Measurements from ENCODE around the gene UTP15. TPM values are rescaled to one million over a fixed set of nuclear protein-coding genes. Genes with fewer than 3 reads are reported as not detected.

The UTP15 gene
- total RNA-seq, 1 experiment from 2014 or later, result 27.6 TPM

DNA sequence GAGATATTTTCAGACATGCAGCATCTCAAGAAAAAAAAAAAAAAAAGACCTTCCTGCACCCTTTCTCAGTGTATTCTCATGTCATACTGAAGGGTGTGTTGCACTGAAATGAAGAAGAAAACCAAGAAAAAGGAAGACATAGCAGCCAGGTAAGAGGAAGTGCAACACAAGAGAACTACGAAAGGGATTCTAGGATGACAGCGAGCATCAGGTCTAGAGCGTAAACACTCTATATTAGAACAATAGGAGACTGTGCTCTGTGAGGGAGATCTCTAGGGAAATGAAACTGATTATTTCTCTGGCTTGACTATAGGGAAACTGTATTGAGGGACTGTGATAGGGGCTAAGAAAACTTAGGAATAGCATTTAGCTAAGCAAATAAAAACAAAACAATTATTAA lies 37.3 kb upstream of the UTP15 start:
- BruUV-seq (replicated peaks), result no TSS peak
- no peak for DNase-seq
- Histone ChIP-seq H3K9ac (ENCODE audit: low read length) (no peak overlapping the region), H3K79me2 (ENCODE audit: low read length) (no peaks in the 10 kb centered on the region), H3K4me2 (ENCODE audit: low read length) (no peak overlapping the region), H3K9me3 (ENCODE audit: low read length) (no peaks in the 10 kb centered on the region), H3K9me2 (replicated peaks; ENCODE audit: low read length) (no peaks in the 10 kb centered on the region), H3K27ac (ENCODE audit: low read length) (no peak overlapping the region), H3F3A (ENCODE audit: low read length, unreplicated experiment) (no peaks in the 10 kb centered on the region), H3K27me3 (ENCODE audit: low read length) (no peaks in the 10 kb centered on the region), H2AFZ (ENCODE audit: low read length) (no peak overlapping the region), H3K4me1 (ENCODE audit: insufficient read depth, low read length) (no peaks in the 10 kb centered on the region), H3K4me3 (ENCODE audit: low read length) (no peak overlapping the region), H3K36me3 (ENCODE audit: low read depth, low read length) (no peaks in the 10 kb centered on the region), H4K20me1 (ENCODE audit: low read length) (no peaks in the 10 kb centered on the region)
- CTCF ChIA-PET, result no interaction called here
- intact Hi-C loops (cut with micrococcal nuclease), result no loop called here
- no peak for TF ChIP-seq EZH2phosphoT487 (IDR thresholded peaks at IDR 0.05; ENCODE audit: borderline replicate concordance, low read length)
- no peak for TF ChIP-seq EZH2 (IDR thresholded peaks at IDR 0.05; ENCODE audit: low read length, unreplicated experiment)
- ATAC-seq, result no peak
- POLR2A ChIA-PET (ENCODE audit: unreplicated experiment), result no interaction called here

DNA sequence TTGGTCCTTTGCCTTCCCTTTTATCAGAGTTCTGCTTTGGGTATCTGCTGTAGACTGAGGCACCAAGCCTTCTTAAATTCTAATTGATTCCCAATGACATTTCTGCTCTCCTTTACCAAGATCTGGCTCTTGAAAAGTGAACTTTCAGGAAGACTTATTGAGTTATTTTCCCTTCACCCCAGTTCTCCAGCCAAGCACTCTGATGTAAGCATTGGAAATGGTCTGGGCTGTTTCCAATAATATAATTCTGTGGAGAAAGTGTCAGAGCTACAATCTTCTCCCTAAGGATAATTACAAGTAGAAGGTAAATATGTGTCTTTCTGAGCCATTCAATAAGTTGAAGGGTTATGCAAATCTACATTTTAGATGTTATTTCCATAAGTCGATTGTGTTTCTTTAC lies 36.5 kb upstream of the UTP15 start:
- TF ChIP-seq, protein P1, sequence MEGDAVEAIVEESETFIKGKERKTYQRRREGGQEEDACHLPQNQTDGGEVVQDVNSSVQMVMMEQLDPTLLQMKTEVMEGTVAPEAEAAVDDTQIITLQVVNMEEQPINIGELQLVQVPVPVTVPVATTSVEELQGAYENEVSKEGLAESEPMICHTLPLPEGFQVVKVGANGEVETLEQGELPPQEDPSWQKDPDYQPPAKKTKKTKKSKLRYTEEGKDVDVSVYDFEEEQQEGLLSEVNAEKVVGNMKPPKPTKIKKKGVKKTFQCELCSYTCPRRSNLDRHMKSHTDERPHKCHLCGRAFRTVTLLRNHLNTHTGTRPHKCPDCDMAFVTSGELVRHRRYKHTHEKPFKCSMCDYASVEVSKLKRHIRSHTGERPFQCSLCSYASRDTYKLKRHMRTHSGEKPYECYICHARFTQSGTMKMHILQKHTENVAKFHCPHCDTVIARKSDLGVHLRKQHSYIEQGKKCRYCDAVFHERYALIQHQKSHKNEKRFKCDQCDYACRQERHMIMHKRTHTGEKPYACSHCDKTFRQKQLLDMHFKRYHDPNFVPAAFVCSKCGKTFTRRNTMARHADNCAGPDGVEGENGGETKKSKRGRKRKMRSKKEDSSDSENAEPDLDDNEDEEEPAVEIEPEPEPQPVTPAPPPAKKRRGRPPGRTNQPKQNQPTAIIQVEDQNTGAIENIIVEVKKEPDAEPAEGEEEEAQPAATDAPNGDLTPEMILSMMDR (conservative IDR thresholded peaks at IDR 0.05; ENCODE audit: low read depth, low read length), result no peak
- TF ChIP-seq EZH2 (IDR thresholded peaks at IDR 0.05; ENCODE audit: low read length, unreplicated experiment) (no peak), EZH2phosphoT487 (IDR thresholded peaks at IDR 0.05; ENCODE audit: borderline replicate concordance, low read length) (no peak)
- no peaks in the 10 kb centered on the region for H3F3A ChIP-seq (ENCODE audit: low read length, unreplicated experiment)
- H3K27me3 ChIP-seq (ENCODE audit: low read length), result no peaks in the 10 kb centered on the region
- BruUV-seq (replicated peaks), result no TSS peak
- no peak for ATAC-seq
- no peak overlapping the region for H3K4me3 ChIP-seq (ENCODE audit: low read length)
- no peak overlapping the region for H3K9ac ChIP-seq (ENCODE audit: low read length)
- no peak overlapping the region for H3K27ac ChIP-seq (ENCODE audit: low read length)
- intact Hi-C loops (cut with micrococcal nuclease), result no loop called here
- POLR2A ChIA-PET (ENCODE audit: unreplicated experiment), result no interaction called here
- no peak overlapping the region for H3K4me2 ChIP-seq (ENCODE audit: low read length)
- H4K20me1 ChIP-seq (ENCODE audit: low read length), result no peaks in the 10 kb centered on the region
- H2AFZ ChIP-seq (ENCODE audit: low read length), result no peak overlapping the region
- no peaks in the 10 kb centered on the region for H3K9me3 ChIP-seq (ENCODE audit: low read length)
- H3K9me2 ChIP-seq (replicated peaks; ENCODE audit: low read length), result no peaks in the 10 kb centered on the region
- CTCF ChIA-PET, result no interaction called here
- no peaks in the 10 kb centered on the region for H3K4me1 ChIP-seq (ENCODE audit: insufficient read depth, low read length)
- DNase-seq, result no peak
- H3K79me2 ChIP-seq (ENCODE audit: low read length), result no peaks in the 10 kb centered on the region
- no peaks in the 10 kb centered on the region for H3K36me3 ChIP-seq (ENCODE audit: low read depth, low read length)

DNA sequence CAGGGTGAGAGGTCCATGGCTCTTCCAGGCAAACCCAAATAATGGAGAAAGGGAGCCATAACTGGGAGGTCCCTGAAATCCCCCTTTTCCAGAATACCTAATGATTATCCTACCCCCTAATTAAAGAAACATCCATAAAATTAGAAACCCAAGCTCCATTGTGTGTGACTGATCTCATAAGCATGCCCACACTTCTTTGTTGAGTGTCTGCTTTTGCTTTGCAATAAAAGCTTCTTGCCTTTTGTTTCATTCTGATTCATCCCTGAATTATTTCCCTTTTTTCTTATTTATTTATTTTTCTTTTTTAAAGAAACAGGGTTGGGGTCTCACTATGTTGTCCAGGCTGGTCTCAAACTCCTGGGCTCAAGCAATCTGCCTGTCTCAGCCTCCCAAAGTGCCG lies 34.2 kb upstream of the UTP15 start:
- Histone ChIP-seq H3K9me2 (replicated peaks; ENCODE audit: low read length) (no peaks in the 10 kb centered on the region), H3K9ac (ENCODE audit: low read length) (no peak overlapping the region), H4K20me1 (ENCODE audit: low read length) (no peaks in the 10 kb centered on the region), H3K4me3 (ENCODE audit: low read length) (no peak overlapping the region), H2AFZ (ENCODE audit: low read length) (no peak overlapping the region), H3K4me2 (ENCODE audit: low read length) (no peak overlapping the region), H3F3A (ENCODE audit: low read length, unreplicated experiment) (no peaks in the 10 kb centered on the region), H3K36me3 (ENCODE audit: low read depth, low read length) (no peaks in the 10 kb centered on the region), H3K27ac (ENCODE audit: low read length) (no peak overlapping the region), H3K27me3 (ENCODE audit: low read length) (no peaks in the 10 kb centered on the region), H3K79me2 (ENCODE audit: low read length) (no peaks in the 10 kb centered on the region), H3K9me3 (ENCODE audit: low read length) (no peaks in the 10 kb centered on the region), H3K4me1 (ENCODE audit: insufficient read depth, low read length) (no peaks in the 10 kb centered on the region)
- no TSS peak for BruUV-seq (replicated peaks)
- DNase-seq, result no peak
- POLR2A ChIA-PET (ENCODE audit: unreplicated experiment), result interaction anchor here (0.6 kb wide), 2 partner anchors 32 to 349 kb away, joined by 5 read pairs; no protein-coding TSS in a partner anchor
- CTCF ChIA-PET, result no interaction called here
- intact Hi-C loops (cut with micrococcal nuclease), result loop anchor here (10.0 kb wide), 1 partner anchor 77 kb away; no protein-coding TSS in a partner anchor
- no peak for ATAC-seq
- TF ChIP-seq EZH2 (IDR thresholded peaks at IDR 0.05; ENCODE audit: low read length, unreplicated experiment), result no peak
- TF ChIP-seq EZH2phosphoT487 (IDR thresholded peaks at IDR 0.05; ENCODE audit: borderline replicate concordance, low read length), result no peak
- TF ChIP-seq, protein P1 (conservative IDR thresholded peaks at IDR 0.05; ENCODE audit: low read depth, low read length), result no peak
